HEK293 (cell line): ENCODE data around the gene MYL2.

Source experiments
- KLF8 ChIP-seq: fragments of 450-650 bp; formaldehyde crosslinking; IDR thresholded peaks from 2 replicates; pipeline ENCODE4 v1.5.1; 2016; ENCODE audit warnings: missing biosample characterization, missing genetic modification characterization
- ZNF121 ChIP-seq: fragments of 450-650 bp; formaldehyde crosslinking; IDR thresholded peaks from 2 replicates; pipeline ENCODE4 v1.5.1; 2016; ENCODE audit warnings: missing biosample characterization, missing genetic modification characterization
- ZNF138 ChIP-seq: fragments of 450-650 bp; formaldehyde crosslinking; IDR thresholded peaks from 2 replicates; pipeline ENCODE4 v1.5.1; 2016; ENCODE audit warnings: missing biosample characterization, missing genetic modification characterization, borderline replicate concordance
- ZNF239 ChIP-seq: fragments of 450-650 bp; formaldehyde crosslinking; IDR thresholded peaks from 2 replicates; pipeline ENCODE4 v1.5.1; 2016; ENCODE audit warnings: missing biosample characterization, missing genetic modification characterization
- ZSCAN30 ChIP-seq: fragments of 450-650 bp; IDR thresholded peaks from 2 replicates; pipeline ENCODE4 v1.5.1; 2018; ENCODE audit warnings: missing biosample characterization, mild to moderate bottlenecking, missing genetic modification characterization, moderate library complexity
- TF ChIP-seq, protein P1 (sequence below): fragments of 450-650 bp; formaldehyde crosslinking; IDR thresholded peaks from 2 replicates; pipeline ENCODE4 v1.5.1; 2016; ENCODE audit warnings: missing biosample characterization, missing genetic modification characterization

DNA sequence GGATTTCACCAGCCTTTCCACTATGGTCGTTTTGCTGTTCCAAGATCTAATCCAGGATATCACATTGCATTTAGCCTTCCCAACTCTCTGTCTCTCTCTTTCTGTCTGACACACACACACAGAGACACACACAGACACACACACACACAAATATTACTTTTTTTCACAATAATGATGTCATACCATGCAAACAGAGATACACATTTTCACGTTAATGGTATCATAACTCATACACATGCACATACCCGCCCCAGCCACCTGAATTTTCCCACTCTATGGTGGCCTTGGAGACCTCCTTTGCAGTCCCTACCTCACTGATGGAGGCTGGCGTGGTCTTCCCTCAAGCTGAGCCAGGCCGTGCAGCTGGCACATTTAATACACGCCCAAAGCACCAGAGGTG, 7.2 kb upstream of the MYL2 start:
- TF ChIP-seq KLF8 (tag by site-specific recombination) (no peak), ZNF121 (tag by site-specific recombination) (no peak), ZSCAN30 (tag by site-specific recombination) (no peak), ZNF239 (tag by site-specific recombination) (no peak), ZNF138 (tag by site-specific recombination) (no peak)
- TF ChIP-seq, protein P1, sequence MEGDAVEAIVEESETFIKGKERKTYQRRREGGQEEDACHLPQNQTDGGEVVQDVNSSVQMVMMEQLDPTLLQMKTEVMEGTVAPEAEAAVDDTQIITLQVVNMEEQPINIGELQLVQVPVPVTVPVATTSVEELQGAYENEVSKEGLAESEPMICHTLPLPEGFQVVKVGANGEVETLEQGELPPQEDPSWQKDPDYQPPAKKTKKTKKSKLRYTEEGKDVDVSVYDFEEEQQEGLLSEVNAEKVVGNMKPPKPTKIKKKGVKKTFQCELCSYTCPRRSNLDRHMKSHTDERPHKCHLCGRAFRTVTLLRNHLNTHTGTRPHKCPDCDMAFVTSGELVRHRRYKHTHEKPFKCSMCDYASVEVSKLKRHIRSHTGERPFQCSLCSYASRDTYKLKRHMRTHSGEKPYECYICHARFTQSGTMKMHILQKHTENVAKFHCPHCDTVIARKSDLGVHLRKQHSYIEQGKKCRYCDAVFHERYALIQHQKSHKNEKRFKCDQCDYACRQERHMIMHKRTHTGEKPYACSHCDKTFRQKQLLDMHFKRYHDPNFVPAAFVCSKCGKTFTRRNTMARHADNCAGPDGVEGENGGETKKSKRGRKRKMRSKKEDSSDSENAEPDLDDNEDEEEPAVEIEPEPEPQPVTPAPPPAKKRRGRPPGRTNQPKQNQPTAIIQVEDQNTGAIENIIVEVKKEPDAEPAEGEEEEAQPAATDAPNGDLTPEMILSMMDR (tag by site-specific recombination) = no peak
